HT1080 (cell line): ENCODE results near the gene EDAR. TPM values are rescaled to one million over a fixed set of nuclear protein-coding genes. Genes with fewer than 3 reads are reported as not detected.

Source experiments
- DNase-seq: peaks from one replicate; pipeline ENCODE4 v3.0.0-alpha.2; 2015; ENCODE audit warnings: low read depth
- total RNA-seq: library from RNA; depleted of rRNA; stranded (reverse); fragments of >200 nt; shearing (Covaris generic); gene quantifications from 2 replicates; pipeline ENCODE4 v1.2.3, GENCODE V29; 2014

Gene EDAR
- total RNA-seq, 1 experiment from 2014 or later, result not detected

DNA sequence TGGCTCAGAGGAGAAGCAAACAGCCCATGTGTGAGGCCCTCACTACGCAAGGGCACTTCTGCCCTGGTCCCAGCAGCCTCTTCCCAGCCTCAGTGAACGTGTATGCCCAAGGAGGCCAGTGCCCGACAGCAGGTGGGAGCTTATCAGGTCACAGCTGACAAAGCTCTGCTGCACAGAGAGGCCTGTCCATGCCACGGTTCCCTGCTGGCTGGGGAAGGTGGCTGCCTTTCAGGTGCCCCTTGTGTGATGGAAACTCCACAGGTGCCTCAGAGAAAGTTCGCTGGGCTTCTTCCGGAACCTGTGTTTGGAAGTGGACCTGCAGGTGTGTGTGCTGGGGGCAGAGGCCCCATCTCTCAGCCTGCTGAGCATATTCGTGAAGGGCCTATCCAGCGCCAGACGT is 47.3 kb downstream of the EDAR start:
- no peak for DNase-seq

DNA sequence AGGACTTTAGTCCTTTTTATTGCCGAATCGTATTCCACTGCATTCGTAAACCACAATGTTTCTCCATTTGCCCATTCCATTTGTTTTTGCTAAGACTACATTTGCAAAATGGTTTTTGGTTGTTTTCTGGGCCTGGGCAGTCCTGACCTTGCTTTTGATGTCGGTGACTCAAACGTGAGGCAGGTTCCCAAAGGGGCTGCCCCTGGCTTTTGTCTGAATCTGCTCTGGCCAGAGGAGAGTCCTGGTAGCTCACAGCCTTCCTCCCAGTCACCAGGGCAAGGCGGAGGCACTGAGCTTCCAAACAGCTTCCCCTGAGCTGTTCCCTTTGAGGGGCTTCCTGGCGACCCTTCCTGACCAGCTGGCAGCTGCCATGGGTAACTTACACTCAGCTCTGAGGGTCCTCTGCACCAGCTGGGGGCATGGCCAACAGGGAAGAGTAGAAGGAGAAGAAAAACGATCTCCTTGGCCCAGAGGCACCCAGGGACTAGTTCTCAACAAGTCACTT is 47.8 kb downstream of the EDAR start:
- DNase-seq, result no peak

DNA sequence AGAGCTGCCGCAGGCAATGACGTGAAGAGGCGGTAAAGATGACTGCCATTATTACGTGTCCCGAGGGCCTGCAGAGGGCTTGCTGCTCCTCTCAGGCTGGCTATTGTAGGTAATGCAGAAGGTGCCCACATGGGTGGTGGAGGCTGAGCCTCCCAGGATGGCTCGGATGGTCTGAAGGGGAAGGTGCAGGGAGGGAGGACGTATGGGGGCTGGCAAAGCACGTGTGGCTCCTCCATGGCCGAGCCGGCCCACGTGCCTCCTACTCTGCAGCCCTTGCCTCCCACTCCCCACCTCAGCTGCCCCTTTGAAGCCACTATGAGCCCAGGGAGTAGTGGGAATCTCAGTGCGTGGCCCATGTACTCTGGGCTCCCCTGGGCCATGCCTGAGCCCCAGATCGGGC is 48.9 kb downstream of the EDAR start:
- no peak for DNase-seq

DNA sequence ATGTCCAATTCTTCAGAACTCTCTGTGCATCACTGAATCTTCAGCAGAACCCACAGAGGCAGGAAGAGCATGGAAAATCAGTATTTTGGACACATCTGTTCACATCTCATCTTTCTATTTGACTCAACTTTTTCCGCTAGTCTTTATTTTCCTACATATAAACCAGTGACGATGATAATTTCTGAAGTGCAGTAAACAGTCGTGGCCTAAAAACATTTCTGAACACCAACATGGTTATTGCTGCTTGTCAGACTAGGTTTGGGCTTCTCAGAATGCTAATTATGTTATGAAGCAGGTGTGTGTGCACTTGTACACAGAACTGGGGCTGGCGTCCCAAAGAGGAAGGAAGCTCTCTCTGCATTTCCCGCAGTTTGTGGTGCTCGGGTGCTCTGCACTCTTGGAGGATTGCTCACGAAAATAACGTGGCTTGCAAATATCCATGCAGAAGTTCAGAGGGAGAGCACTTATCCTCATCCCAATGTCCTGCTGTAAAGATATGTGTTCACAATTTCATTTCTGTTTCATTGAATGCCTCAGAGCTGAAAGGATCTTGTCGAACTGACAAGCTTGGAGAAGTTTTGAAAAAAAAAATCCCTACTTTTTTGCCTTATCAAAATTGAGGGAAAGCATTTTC is 50.8 kb downstream of the EDAR start:
- no peak for DNase-seq

DNA sequence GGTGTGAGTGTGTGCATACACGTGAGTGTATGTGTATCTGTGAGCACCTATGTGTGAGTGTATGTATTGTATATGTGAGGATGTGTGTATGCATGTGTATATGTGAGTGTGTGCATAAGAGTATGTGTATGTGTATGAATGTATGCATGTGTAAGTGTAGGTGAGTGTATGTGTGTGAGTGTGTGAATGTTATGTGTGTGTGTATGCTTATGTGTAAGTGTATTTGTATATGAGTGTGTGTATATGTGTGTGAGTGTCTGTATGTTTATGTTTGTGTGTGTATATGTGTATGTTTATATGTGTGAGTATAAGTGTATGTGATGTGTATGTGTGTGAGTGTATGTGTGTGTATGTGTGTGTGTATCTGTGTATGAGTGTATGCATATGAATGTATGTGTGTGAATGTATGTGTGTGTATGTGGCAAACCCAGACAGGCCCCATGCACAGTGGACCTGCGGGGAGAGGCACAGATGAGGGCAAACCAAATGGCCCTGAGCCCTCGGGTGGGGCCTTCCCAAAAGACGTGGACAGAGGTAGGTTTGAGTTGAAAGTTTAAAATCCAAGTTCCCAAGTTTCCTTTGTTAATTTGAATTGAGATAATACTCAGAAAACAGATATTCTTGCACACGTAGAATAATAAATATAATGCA is 51.5 kb downstream of the EDAR start:
- DNase-seq, result no peak

DNA sequence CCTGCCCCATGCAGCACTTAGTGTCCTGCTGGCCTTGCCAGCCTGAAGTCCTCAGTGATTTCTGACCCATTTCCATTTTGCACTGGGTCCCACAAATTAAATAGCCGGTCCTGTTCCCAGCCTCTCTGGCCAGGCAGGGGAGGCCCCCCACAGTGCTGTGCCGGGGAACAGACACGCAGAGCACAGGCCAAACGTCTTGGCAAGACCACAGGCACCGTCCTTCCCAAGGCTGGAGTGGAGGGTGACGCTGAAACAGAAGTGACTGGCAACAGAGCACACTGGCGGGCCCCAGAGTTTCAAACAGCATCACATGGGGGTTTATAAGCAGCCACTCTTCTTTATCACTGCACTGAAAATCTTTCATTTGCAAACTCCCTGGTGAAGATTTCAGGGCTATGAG is 52.2 kb downstream of the EDAR start:
- DNase-seq, result no peak

DNA sequence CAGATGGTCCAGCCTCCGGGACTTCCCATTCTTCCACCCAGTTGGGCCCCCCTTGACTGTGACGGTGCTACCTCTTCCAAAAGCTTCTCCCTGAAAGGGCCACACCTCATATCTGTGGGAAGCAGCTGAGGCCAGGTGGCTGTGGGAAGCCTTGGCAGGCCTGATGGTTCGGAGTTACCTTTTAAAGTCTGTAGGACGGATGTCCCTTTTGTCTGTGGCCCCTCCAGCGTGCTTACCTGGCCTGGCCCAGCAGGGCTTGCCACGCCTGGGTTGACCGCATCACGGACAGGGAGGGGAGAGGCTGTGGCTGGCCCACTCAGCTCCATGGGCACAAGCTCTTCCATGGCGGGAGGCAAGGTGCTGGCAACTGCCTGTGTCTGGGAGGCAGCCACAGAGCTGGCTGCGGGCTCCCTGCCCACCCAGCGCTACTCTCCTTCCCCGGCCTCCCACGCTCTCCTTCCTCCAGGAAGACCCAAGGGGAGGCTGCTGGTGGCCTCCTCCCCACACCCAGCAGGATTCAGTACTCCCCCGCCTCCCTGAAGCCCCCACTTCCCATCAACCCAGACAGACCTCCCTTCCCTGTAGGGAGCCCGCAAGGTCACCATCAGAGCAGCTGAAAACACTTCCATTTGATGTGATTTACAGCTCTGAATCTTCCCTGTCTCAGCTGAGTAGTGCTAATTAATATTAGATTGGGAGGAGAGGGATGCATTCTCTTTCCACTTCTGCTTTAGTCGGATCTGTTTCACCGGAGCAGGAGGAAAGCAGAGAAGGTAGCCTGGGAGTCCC is 52.8 kb downstream of the EDAR start:
- no peak for DNase-seq

DNA sequence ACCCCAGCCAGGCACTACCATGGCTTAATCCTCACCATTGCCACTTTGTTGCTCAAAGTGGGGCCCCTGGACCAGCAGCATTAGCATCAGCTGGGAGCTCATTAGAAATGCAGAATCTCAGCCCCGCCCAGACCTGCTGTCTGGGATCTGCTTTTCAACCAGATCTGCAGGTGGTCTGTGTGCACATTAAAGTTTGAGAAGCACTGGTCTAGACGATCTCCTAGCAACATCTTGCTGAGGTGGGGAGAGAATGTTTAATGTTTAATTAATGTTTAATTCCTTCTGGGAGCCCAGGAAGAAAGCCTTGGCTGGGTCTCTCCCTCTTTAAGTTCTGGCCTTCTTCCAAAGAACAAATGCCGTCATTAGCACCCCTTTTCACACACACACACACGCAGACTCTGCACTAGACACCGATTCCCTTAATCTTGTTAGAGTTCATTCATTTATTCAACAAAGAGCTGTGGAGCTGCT is 53.7 kb downstream of the EDAR start:
- DNase-seq, result no peak

DNA sequence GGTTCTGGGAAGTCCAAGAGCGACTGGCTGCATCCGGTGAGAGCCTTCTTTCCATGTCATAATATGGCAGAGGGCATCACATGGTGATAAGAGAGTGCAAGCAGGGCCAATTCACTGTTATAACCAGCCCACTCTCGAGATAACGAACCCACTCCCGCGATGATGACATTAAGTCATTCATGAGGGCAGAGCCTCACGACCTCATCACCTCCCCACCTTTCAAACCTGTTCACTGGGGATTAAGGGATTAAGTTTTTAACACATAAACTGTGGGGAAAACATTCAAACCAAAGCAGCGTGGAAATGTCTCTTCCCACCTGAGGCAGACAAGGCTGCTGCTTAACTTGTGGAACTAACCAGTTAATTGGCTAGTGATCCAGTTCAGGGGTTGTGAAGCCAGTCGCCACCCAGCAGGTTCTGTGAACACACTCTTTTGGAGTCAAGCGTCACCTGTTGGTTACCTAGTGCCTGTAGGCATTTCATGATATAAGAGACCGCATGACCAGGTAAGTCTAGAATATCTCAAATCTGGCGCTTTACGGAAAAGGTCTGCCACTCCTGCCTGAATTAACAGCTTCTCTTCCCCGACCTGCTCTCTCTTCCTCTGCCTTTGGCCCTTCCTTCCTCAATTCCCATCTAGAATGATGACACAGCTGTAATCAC is 54.3 kb downstream of the EDAR start:
- DNase-seq, result no peak

DNA sequence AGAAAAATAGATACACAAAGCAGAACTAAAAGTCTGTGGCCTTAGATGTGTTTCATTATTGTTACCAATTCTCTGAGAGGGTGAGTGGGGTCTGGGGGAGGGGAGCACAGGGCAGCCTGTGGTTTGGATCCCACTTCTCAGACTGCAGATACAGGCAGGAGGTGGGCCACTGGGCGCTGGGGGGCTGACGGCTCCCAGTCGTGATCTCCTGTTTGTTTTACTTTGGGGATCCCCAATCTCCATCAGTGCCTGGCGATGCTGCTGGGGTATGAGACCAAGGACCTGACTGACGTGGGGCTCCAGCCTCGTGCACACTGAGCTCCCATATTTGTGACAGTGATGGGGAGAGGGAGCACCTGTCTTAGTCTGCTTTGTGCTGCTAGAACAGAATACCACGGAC is 54.9 kb downstream of the EDAR start:
- no peak for DNase-seq

DNA sequence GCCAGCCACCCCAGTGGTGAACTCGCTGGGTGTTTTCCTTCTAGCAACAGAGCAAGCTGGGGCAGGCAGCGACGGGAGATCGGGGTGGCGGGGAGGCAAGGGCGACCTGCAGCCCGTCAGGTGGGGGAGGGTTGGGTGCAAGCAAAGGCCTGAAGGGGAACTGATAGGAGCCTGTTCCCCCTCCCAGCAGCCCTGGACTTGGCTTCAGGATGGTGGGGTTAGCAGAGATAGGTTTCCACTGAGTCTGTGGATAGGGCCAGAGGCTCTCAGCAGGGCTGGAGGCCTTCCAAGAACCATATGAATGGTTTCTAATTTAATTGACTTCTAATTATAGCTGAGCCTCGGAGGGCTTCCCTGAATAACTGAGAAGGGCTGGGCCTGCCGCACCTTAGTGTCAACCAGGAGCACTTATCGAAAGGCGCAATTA is 55.3 kb downstream of the EDAR start:
- DNase-seq, result no peak

DNA sequence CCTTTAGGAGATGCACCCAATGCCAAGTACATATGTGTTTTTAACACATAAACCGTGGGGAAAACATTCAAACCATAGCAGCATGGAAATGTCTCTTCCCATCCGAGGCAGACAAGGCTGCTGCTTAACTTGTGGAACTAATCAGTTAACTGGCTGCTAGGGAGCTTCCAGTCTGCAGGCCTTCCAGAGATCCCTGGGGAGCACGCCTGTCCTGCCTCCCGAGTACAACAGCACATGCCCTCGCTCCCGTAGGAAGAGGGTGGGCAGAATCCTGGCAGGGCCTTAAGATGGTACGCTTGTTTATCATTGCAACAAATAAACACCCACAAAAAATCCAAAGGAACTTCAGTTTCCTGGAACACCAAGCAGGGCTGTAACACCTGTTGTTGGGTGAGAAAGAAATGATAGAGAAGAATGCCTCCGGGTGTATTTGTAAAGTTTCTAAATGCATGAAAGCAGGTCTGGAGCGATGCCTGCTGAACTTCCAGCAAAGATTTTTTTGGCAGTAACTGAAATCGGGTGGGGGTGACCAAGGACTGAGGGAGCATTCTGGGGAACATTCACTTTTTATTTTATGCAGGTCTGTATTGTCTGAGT is 56.2 kb downstream of the EDAR start:
- no peak for DNase-seq

DNA sequence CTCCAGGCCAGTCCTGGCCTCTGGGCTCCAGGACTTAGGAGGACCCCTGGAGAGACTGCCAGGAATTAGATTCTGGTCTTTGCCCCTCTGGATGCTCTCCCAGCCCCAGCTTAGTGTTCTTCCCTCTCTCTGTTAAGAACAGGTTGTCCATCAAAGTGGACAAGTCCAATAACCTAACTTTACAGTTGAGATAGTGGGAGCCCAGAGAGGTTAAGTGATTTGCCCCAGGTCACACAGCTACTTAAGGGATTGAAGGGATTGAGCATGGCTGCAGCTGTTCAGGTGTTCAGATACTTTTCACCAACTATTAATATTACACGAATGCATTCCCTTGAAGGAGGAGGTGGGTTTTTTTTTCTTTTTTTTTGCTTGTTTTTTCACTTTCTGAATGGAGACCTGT is 57.6 kb downstream of the EDAR start:
- DNase-seq, result no peak

DNA sequence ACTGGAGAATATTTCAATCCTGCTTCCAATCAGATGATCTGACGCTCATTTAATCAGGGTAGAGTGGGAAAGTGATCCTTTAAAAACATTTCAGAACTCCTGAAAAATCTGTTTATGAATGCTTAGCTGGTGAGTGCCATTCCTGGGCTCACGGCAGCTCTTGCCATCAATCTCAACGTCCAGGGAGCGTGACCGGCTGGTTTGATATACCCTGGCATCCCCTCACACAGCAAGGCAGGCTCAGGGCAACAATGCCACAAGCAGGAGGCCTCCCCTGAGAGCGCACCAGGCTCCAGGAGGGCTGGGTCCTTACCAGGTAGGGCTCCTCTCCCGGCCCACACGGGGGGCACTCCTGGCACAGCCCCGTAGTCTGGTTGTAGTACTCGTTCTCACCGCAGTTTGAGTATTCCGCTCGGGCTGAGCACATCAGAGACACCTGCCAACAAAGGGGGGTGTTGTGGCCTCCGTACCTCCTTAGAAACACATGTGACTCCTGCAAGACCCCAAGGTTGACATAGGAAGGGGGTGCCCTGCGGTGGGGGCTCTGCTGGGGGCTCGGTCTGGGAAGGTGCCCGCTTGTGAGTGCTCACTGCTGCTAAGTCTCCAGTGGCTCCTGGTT is 59.1 kb downstream of the EDAR start:
- no peak for DNase-seq

DNA sequence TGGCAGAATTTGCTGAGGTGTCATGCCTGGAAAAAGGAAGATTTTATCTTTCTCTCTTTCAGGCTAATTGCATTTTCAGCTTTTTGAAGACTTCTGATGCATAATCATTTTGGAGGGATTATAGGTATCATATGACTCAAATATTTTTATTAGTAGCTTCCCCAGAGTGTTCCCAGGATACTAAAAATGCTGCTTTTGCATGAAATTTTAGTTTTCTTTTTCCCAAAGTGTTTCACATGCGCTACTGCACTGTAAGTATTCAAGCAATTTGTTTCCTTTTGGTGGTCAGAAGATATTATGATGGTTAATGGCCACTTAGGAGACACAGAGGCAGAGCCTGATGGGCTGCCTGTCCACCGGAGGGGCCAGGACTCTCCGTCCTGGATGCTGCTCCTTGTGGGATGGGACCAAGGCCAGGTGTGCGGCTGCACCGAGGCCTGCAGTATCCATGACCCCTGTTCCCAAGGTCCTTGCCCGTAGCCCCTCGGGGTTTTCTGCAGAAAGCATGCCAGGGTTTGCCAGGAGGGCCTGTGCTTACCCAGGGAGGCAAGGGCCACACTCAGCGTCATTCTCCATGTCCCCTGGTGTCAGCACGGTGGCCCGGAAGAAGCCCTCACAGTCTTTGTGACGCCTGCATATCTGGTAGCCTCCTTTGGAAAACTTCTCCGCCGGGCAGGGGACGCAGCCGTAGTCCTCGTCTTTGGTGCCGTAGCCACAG is 60.2 kb downstream of the EDAR start:
- DNase-seq, result no peak

DNA sequence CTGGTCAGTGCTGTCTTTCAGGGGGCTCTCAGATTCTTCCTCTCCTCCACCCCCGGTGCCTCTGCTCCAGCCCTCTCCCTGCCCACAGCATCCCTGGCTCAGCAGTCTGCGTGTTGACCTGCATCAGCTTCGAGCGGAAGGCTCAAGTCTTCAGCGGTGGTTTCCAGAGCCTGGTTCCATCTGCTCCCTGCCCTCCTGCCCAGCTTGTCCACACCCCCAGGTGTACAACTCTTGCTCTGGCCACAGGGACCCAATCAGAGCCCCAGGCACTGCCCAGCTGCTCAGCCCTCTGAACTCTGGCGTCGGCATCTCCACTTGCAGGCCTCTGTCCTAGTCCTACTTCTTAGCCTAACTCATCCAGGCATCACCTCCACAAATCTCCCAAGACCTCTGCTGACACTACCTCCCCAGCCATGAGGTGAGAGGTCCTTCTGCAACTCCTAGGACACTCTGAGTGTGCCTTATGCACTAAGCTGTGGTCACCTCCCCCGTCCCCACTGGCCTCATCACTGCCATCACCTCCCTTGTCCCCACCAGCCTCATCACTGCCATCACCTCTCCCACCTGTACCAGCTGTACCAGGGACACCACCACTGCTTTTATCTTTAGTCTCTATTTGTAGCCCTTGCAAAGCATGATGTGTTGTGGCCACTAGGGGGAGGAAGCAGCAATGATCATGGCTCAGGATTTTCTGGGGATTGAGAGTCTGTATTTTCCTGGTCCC is 60.9 kb downstream of the EDAR start:
- DNase-seq, result peak; percentile 37

DNA sequence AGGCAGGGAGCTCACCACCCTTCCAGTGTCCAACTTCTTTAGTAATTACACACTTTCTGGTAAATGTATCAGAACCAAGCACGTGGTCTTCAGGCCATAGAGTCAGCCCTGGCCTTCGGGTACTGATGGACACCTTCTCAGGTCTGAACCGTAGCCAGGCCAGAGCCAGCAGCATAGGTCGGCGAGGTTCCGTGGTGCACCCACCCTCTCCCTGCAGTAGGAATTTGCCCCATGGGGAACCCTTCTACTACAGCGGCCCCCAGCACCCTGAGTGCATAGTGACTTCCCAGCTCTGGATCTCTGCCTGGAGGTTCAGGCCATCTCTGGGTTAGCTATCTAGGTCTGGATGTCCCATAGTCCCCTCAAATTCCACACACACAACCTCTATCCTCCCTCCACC is 61.6 kb downstream of the EDAR start:
- DNase-seq, result no peak

DNA sequence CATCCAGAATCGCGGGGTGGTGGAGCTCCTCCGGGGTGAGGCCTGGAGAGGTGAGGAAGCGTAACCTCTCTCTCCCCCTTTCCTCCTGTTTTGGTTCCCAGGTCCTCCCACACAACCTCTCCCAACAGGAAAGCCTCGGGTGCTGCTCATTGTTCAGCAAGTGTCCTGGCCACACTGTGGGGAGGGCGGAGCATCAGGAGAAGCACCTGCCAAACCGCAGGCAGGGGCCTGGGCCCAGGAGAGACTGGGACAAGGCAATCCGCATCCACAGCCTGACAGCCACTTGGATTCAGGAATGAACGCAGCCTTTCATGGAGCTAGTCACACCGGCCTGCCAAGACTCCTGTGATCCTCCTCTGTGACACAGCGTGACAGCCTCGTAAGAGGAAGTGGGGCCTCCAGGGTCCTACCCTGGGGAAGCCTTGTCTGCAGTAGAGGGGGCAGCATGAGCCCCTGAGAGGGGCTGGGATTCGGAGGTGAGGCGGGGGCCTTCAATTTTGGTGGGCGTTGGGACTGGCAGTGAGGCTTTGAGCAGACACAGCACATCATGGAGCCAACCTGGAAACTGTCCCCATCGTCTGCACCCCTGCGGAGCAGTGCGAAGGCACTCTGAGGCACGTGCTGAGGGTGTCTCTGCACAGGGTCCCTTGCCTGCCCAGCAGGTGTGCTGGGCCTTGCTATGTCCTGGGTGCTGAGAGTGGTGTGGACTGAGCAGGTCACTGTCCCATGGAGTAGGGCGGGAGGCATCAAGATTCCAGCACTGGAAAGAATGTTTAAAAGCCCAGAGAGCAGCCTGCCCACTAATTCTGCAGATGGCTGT is 62.2 kb downstream of the EDAR start:
- DNase-seq, result no peak

DNA sequence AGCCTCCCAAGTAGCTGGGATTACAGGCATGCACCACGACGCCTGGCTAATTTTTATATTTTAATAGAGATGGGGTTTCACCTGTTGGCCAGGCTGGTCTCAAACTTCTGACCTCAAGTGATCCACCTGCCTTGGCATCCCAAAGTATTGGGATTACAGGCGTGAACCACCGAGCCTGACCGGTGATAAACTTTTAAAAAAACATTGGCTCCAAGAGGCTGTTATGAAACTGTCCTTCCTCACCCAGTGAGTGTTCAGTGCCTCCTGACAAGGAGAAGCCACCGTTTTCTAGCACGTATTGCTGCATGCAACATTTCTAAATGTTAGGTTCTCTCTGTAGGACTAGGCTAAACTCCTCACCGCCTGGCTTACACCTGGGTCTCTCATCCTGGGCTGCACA is 63.3 kb downstream of the EDAR start:
- no peak for DNase-seq
